ENCODE results near the gene PGAP3. TPM values are rescaled to one million over a fixed set of nuclear protein-coding genes. Genes with fewer than 3 reads are reported as not detected.

PGAP3 gene
- total RNA-seq, 1 donor from 2014 or later = 16.0 TPM

- ATAC-seq (peak; percentile 58), DNase-seq (ENCODE audit: low spot score) (no peak)
- intact Hi-C loops (cut with DNase I) = no loop called here
Measured at GRCh38 chr17:39632153-39632941, 55.5 kb downstream of the PGAP3 start.

- ATAC-seq = no peak
- intact Hi-C loops (cut with DNase I) = no loop called here
Measured at GRCh38 chr17:39631403-39631802, 56.5 kb downstream of the PGAP3 start.

GRCh38 chr17:39629898-39630297, 58.0 kb downstream of the PGAP3 start:
- intact Hi-C loops (cut with DNase I) = no loop called here
- ATAC-seq (no peak), DNase-seq (ENCODE audit: low spot score) (no peak)

More at GRCh38 chr17:39631403-39631802, 56.5 kb downstream of the PGAP3 start:
- DNase-seq (ENCODE audit: low spot score) = no peak

GRCh38 chr17:39629494-39629880, 58.4 kb downstream of the PGAP3 start:
- intact Hi-C loops (cut with DNase I) = no loop called here
- no peak for DNase-seq (ENCODE audit: low spot score)
- ATAC-seq = no peak

GRCh38 chr17:39628655-39629493, 59.0 kb downstream of the PGAP3 start:
- intact Hi-C loops (cut with DNase I) = no loop called here
- ATAC-seq (no peak), DNase-seq (ENCODE audit: low spot score) (no peak)

- DNase-seq (ENCODE audit: low spot score) (no peak), ATAC-seq (no peak)
- intact Hi-C loops (cut with DNase I) = no loop called here
Measured at GRCh38 chr17:39627712-39628516, 59.9 kb downstream of the PGAP3 start.

- intact Hi-C loops (cut with DNase I) = no loop called here
- no peak for ATAC-seq
Measured at GRCh38 chr17:39627047-39627711, 60.7 kb downstream of the PGAP3 start.

GRCh38 chr17:39626171-39627046, 61.4 kb downstream of the PGAP3 start, which contains the start of gene PPP1R1B:
TSS of gene PPP1R1B (plus strand) at chr17:39626952. CDS start at chr17:39627393, 441 bp downstream.
- DNase-seq (ENCODE audit: low spot score) = no peak
- intact Hi-C loops (cut with DNase I) = no loop called here
- no peak for ATAC-seq

More at GRCh38 chr17:39627047-39627711, 60.7 kb downstream of the PGAP3 start:
- no peak for DNase-seq (ENCODE audit: low spot score)

GRCh38 chr17:39625198-39625785, 62.6 kb downstream of the PGAP3 start:
- DNase-seq (ENCODE audit: low spot score) (no peak), ATAC-seq (no peak)
- intact Hi-C loops (cut with DNase I) = no loop called here

- no peak for DNase-seq (ENCODE audit: low spot score)
- ATAC-seq = no peak
- intact Hi-C loops (cut with DNase I) = loop anchor here (5.0 kb wide), 2 partner anchors 48 to 128 kb away; no protein-coding TSS in a partner anchor
Measured at GRCh38 chr17:39624313-39624712, 63.5 kb downstream of the PGAP3 start.

GRCh38 chr17:39623356-39623950, 64.4 kb downstream of the PGAP3 start:
- peak; percentile 92 for DNase-seq (ENCODE audit: low spot score)
- ATAC-seq = peak; percentile 73
- intact Hi-C loops (cut with DNase I) = loop anchor here (5.0 kb wide), 2 partner anchors 49 to 129 kb away; no protein-coding TSS in a partner anchor

GRCh38 chr17:39622380-39623006, 65.4 kb downstream of the PGAP3 start:
- no peak for DNase-seq (ENCODE audit: low spot score)
- ATAC-seq = no peak
- intact Hi-C loops (cut with DNase I) = loop anchor here (5.0 kb wide), 2 partner anchors 50 to 130 kb away; no protein-coding TSS in a partner anchor

- intact Hi-C loops (cut with DNase I) = loop anchor here (5.0 kb wide), 2 partner anchors 51 to 131 kb away; no protein-coding TSS in a partner anchor
- DNase-seq (ENCODE audit: low spot score) = peak; percentile 91
- ATAC-seq = peak; percentile 81
Measured at GRCh38 chr17:39621523-39622379, 66.1 kb downstream of the PGAP3 start.
